KOPT-K1 (cell line): ENCODE measurements around the gene ATXN7.
A peak's percentile ranks its signal among the peaks of the same experiment; 100 is the strongest.

Source experiments
- H3K27ac ChIP-seq: fragments of 200-600 bp; sonication (generic); 2 replicates; pipeline ENCODE4 v1.5.1; 2016; ENCODE audit warnings: antibody characterized with exemption, mild to moderate bottlenecking, low read depth, low read length; ENCODE audit not compliant: poor library complexity, severe bottlenecking
- H3K36me3 ChIP-seq: fragments of 200-600 bp; sonication (generic); 2 replicates; pipeline ENCODE4 v1.5.1; 2017; ENCODE audit warnings: antibody characterized with exemption, mild to moderate bottlenecking, low read length, moderate library complexity; ENCODE audit not compliant: insufficient read depth
- H3K9me3 ChIP-seq: fragments of 200-600 bp; sonication (generic); 2 replicates; pipeline ENCODE4 v1.5.1; 2017; ENCODE audit warnings: antibody characterized with exemption, low read length, mild to moderate bottlenecking; ENCODE audit not compliant: insufficient read depth, poor library complexity, severe bottlenecking

Gene ATXN7

GRCh38 chr3:63851287-63851686 is 12.4 kb upstream of the ATXN7 start:
- Histone ChIP-seq H3K36me3 (peaks cover 26% of the 10 kb centered on the region), H3K9me3 (no peaks in the 10 kb centered on the region), H3K27ac (no peak overlapping the region)

- Histone ChIP-seq H3K9me3 (no peaks in the 10 kb centered on the region), H3K27ac (no peak overlapping the region), H3K36me3 (peaks cover 26% of the 10 kb centered on the region)
Measured at GRCh38 chr3:63853106-63853505, 10.6 kb upstream of the ATXN7 start.

- Histone ChIP-seq H3K27ac (no peak overlapping the region), H3K9me3 (no peaks in the 10 kb centered on the region), H3K36me3 (peaks cover 29% of the 10 kb centered on the region)
Measured at GRCh38 chr3:63855333-63855940, 8.2 kb upstream of the ATXN7 start.

GRCh38 chr3:63857311-63857710 is 6.4 kb upstream of the ATXN7 start:
- H3K9me3 ChIP-seq: no peaks in the 10 kb centered on the region

GRCh38 chr3:63860776-63861175 is 2.9 kb upstream of the ATXN7 start:
- no peaks in the 10 kb centered on the region for H3K9me3 ChIP-seq
- no peak overlapping the region for H3K27ac ChIP-seq
- H3K36me3 ChIP-seq: peaks cover 3% of the 10 kb centered on the region; the same call in 1 of the 2 replicates

More at GRCh38 chr3:63857311-63857710, 6.4 kb upstream of the ATXN7 start:
- Histone ChIP-seq H3K27ac (no peak overlapping the region), H3K36me3 (peaks cover 12% of the 10 kb centered on the region; the same call in 1 of the 2 replicates)

- Histone ChIP-seq H3K27ac (no peak overlapping the region), H3K36me3 (peaks cover 6% of the 10 kb centered on the region), H3K9me3 (no peaks in the 10 kb centered on the region)
Measured at GRCh38 chr3:63861306-63861705, 2.4 kb upstream of the ATXN7 start.

GRCh38 chr3:63862804-63863149 is 890 bp upstream of the ATXN7 start:
- Histone ChIP-seq H3K27ac (peak overlapping the region; percentile 95), H3K36me3 (peaks cover 16% of the 10 kb centered on the region), H3K9me3 (no peaks in the 10 kb centered on the region)

- H3K27ac ChIP-seq: peak overlapping the region; percentile 87
Measured at GRCh38 chr3:63864008-63864964, 619 bp downstream of the ATXN7 start.

GRCh38 chr3:63864965-63865327 is 1.3 kb downstream of the ATXN7 start:
- no peaks in the 10 kb centered on the region for H3K9me3 ChIP-seq
- H3K36me3 ChIP-seq: peaks cover 23% of the 10 kb centered on the region
- H3K27ac ChIP-seq: peak overlapping the region; percentile 87

More at GRCh38 chr3:63864008-63864964, 619 bp downstream of the ATXN7 start:
- no peaks in the 10 kb centered on the region for H3K9me3 ChIP-seq
- peaks cover 19% of the 10 kb centered on the region for H3K36me3 ChIP-seq

- Histone ChIP-seq H3K9me3 (no peaks in the 10 kb centered on the region), H3K36me3 (peaks cover 23% of the 10 kb centered on the region), H3K27ac (no peak overlapping the region)
Measured at GRCh38 chr3:63867225-63867624, 3.6 kb downstream of the ATXN7 start.

GRCh38 chr3:63869940-63870614 is 6.4 kb downstream of the ATXN7 start:
- peaks cover 40% of the 10 kb centered on the region for H3K36me3 ChIP-seq
- H3K9me3 ChIP-seq: no peaks in the 10 kb centered on the region
- no peak overlapping the region for H3K27ac ChIP-seq

- H3K9me3 ChIP-seq: no peaks in the 10 kb centered on the region
- H3K36me3 ChIP-seq: peaks cover 40% of the 10 kb centered on the region
- no peak overlapping the region for H3K27ac ChIP-seq
Measured at GRCh38 chr3:63870615-63871005, 6.9 kb downstream of the ATXN7 start.

GRCh38 chr3:63872135-63872924 is 8.7 kb downstream of the ATXN7 start:
- Histone ChIP-seq H3K27ac (no peak overlapping the region), H3K9me3 (no peaks in the 10 kb centered on the region), H3K36me3 (peaks cover 28% of the 10 kb centered on the region)

GRCh38 chr3:63874769-63875168 is 11.1 kb downstream of the ATXN7 start:
- H3K27ac ChIP-seq: no peak overlapping the region
- H3K9me3 ChIP-seq: no peaks in the 10 kb centered on the region
- H3K36me3 ChIP-seq: peaks cover 17% of the 10 kb centered on the region
